ENCODE results near the gene ZNF140.

ZNF140 gene

GRCh38 chr12:133080368-133081158, at the start of gene ZNF140:
Gene ZNF140, plus strand, starts transcription at chr12:133080923. Its CDS starts 398 bp downstream, at chr12:133081321.
- peak; percentile 96 for DNase-seq

GRCh38 chr12:133037207-133038005, 43.3 kb upstream of the ZNF140 start, which contains the start of gene ZNF84:
Gene ZNF84, plus strand, starts transcription at chr12:133037509. Its CDS starts 3,959 bp downstream, at chr12:133041468.
- peak; percentile 96 for DNase-seq

GRCh38 chr12:133038118-133038709, 42.5 kb upstream of the ZNF140 start:
- DNase-seq: no peak

GRCh38 chr12:133046698-133047097, 34.0 kb upstream of the ZNF140 start:
- no peak for DNase-seq

- no peak for DNase-seq
Measured at GRCh38 chr12:133057446-133057845, 23.3 kb upstream of the ZNF140 start.

GRCh38 chr12:133058203-133059113, 22.3 kb upstream of the ZNF140 start:
- DNase-seq: no peak

GRCh38 chr12:133061954-133062353, 18.8 kb upstream of the ZNF140 start:
- no peak for DNase-seq

GRCh38 chr12:133063556-133063955, 17.2 kb upstream of the ZNF140 start:
- no peak for DNase-seq

GRCh38 chr12:133073836-133074235, 6.9 kb upstream of the ZNF140 start:
- no peak for DNase-seq

GRCh38 chr12:133080026-133080367, 726 bp upstream of the ZNF140 start:
- peak; percentile 99 for DNase-seq

GRCh38 chr12:133081159-133081780, 547 bp downstream of the ZNF140 start:
- no peak for DNase-seq

- DNase-seq: no peak
Measured at GRCh38 chr12:133083345-133083744, 2.6 kb downstream of the ZNF140 start.

- DNase-seq: no peak
Measured at GRCh38 chr12:133105620-133106019, 24.9 kb downstream of the ZNF140 start.

GRCh38 chr12:133106253-133106652, 25.5 kb downstream of the ZNF140 start:
- no peak for DNase-seq

GRCh38 chr12:133107121-133107520, 26.4 kb downstream of the ZNF140 start:
- DNase-seq: no peak

GRCh38 chr12:133108150-133108549, 27.4 kb downstream of the ZNF140 start:
- no peak for DNase-seq

GRCh38 chr12:133120385-133121191, 39.9 kb downstream of the ZNF140 start:
- DNase-seq: no peak

- DNase-seq: no peak
Measured at GRCh38 chr12:133124674-133125073, 44.0 kb downstream of the ZNF140 start.

- DNase-seq: peak; percentile 25
Measured at GRCh38 chr12:133129368-133130037, 48.8 kb downstream of the ZNF140 start.

GRCh38 chr12:133130038-133130807, 49.5 kb downstream of the ZNF140 start, which contains the start of the genes ZNF10 and ZNF891:
Gene ZNF10, plus strand, starts transcription at chr12:133130627. Its CDS starts 13,866 bp downstream, at chr12:133144493.
Gene ZNF891, minus strand, starts transcription at chr12:133130274. Its CDS starts 8,356 bp downstream, at chr12:133121918.
- peak; percentile 93 for DNase-seq
